HG02588 (cell line): Measurements from ENCODE around the gene MORC4.
"Not testable (repeated sequence)": the region's sequence is repeated elsewhere in the genome, so short reads cannot be mapped to it uniquely, and the experiment has no call there.

Experiments
- ATAC-seq: cut with Tn5 transposase; IDR thresholded peaks from one replicate; pipeline ENCODE4 v1.9.1; 2021; ENCODE audit warnings: mild to moderate bottlenecking, moderate library complexity; ENCODE audit not compliant: unreplicated experiment

Gene MORC4

DNA sequence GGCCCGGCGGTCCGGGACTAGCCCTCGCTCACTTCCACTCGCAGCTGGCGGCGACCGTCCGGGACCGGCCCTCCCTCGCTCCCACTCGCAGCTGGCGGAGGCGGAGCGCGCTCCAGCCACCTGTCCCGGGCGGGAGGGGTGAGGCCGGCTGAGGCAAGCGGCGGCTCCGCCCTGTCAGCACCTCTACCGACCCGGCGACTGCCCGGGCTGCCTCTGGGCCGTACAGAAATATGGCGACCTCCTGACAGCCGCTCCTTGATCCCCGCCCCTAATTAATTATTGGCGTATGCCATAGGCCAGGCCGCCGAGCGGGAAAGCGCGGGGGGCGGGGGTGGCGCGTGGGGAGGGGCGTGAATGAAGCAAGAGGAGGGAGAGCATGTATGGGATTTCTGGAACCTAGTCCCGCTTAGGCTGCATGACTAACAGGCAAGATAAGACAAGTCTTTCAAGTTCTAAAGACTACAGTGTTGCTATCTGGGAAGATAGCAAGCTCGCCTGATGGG, at the start of gene MORC4:
Gene MORC4 (minus strand): TSS at position 200 of the 503 bp plus-strand sequence. CDS start 243 bp downstream, outside the sequence.
- peak; percentile 85 for ATAC-seq

DNA sequence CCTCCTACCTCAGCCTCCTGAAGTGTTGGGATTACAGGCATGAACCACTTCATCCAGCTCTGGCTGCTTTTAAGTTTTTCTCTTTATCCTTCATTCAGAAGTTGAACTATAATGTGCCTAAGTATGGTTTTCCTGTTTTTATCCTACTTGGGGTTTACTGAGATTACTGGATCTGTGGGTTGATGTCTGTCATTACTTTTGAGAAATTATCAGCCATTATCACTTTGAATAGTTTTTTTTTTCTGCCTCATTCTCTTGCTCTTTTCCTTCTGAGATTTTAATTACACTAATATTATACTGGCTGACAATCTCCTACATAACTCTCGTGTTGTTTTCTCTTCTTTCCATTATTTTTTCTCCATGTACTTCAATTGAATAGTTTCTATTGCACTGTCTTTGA, 47.6 kb upstream of the MORC4 start:
- ATAC-seq = no peak

DNA sequence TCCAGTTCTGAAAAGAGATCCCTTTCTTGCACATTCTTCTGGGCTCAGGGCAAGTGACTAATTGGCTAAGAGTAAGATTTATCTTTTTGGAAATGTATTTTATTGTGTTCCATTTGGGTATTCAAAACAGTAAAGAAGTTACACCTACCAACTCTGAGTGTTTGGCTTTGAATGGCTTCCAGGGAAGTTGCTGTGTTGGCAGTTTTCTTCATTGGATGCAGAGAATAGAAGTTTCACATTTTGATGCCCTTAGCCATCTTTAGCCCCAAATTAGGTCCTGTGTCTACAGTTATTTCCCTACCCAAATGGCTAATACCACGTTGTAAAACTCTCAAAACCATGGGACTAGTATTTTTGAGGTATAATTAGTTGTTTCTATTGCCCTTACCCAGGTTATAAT, 29.7 kb upstream of the MORC4 start:
- ATAC-seq = no peak

DNA sequence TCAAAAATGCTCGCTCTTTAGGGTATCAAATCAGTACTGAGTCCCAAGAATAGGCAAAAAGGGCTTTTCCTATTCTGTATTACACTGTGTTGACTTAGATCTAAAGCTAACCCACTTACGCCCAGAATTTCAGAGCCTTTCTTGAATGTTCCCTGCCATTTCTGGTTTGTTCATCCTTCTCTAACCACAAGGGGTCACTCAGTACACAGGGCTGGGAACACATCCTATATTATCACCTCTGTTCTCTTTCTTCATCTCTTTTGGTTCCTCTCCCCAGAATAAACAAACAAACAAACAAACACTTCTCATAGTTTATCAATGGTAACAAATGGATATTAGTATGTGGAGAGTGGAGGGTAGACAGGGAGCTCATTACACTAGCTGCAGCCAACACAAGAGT, 25.5 kb upstream of the MORC4 start:
- ATAC-seq = no peak

DNA sequence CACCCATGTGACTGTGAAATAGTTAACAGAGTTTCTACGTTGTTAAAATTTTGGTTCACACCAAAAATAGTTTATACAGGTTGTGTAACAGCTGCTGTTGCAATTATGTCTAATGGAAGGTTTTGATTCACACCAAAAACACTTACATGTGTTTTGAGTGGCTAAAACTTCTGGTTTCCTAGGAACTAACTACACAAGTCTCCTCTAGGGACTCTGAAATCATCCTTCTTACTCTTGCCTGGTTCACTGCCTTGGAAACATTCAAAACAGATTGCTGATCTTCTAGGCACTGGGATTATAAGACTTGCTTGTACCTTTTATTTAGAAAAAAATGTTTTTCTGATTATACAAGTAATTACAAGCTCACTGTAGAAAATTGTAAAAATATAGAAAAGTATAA, 14.9 kb upstream of the MORC4 start:
- ATAC-seq = no peak

DNA sequence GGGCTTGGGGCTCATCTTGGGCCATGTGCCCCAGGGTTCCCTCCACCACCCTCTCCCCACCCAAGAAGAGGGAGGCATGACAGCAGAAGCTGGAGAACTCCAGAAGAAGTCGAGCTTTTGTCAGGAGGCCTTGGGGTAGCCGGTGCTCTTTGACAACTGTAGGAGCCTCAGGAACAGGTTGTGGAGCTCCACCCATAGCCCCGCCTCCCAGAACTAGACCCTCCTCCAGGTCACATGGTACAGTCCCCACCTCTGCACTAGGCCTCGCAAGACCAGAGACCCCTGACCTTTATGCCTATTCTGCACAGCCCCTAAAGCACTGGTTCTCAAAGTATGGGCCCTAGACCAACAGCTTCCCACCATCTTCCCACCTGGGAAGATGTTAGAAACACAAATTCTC, 8.0 kb upstream of the MORC4 start:
- no peak for ATAC-seq

DNA sequence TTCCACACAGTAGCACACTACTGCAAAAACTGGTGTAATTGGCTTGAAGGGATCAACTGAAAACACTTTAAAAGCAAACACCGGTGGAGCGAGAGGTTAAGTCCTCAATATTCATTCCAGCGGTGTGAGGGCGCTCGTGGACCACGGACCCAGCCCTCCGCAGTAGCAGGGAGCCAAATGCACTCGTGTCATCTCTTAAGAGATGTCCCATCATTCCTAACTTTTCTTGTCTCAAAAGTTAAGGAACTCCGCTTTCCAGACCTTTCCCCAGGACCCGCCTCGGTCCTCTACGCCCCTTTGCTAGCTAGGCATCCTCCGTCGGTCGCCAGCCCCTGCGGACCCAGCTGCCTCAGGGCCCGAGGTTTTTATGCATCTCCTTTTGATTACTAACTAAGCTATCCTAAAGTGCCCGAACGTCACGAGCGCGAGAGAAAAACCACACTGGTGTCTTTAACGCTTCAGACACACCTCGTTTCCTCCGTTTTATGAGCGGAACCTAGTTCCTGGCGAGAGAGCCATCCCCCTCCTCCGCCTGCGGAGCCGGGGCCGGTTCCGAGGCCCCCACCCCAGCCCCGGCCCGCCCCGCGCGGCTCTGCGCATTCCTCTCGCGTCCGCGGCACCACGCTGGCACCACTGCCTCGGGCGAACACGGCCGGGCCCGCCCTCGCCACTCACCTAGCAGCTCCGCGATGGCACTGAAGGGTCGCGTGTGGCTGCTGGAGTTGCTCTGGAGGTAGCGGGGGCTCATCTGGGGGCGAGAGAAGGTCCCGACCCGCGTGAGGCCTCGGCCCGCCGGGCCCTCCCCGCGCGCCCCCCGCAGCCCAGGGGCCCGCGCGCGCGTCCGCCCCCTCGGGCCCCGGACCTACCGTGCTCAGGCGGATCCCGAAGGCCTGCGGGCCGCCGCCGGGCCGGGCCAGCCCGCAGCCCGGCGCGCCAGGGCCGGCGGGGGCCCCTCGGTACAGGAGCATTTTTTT, 723 bp downstream of the MORC4 start:
- ATAC-seq = peak; percentile 23

DNA sequence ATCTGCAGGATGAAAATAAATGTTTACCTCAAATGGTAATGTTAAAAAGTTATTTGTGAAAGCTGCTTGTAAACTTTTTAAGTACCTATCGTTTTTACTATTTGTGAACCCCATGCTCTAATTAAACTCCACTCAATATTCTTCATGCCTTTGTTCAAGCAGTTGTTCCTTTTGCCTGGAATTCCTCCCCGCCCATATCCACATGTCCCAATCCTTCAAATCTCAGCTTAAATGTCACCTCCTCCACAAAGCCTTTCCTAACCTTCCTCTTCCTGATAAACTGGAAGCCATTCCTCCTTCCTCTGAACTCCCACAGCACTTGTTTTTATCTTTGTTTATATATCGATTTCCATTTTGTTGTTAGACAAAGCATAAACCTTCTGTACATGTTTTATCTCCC, 2.4 kb downstream of the MORC4 start:
- no peak for ATAC-seq

DNA sequence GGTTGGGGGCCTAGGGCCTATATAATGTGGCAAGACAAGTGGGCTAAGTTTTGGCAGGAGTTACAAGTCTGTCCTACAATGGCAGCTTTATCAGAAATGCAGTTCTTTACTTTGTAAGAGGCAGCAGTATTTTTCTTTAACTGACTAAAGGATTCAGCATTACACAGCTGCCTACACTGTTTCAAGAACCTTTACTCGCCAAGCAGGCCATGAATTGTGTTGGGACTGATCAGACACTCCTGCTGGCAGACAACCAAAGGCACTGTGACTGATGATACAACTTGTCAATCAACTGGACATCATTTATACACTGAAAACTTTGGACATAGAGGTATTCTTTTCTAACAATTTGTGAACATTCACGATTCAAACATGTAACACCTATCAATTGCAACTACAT, 4.3 kb downstream of the MORC4 start:
- no peak for ATAC-seq

DNA sequence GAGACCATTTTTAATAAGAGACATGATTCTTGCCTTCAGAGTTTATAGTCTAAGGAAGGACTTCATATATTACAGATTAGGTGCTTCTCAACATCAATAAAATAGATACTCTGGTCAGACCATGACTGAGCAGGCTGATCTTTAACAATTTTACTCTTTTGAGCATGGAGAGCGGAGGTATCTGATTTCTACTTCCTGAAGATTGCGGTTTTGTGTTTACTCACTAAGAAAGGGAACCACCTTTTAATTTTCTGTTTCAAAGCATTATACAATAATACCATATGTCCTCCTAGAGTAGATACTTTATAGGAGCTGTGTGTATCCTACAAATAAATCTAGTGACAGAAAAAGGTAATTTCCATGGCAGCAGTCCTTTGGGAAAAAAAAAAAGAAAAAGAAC, 12.5 kb downstream of the MORC4 start:
- ATAC-seq = no peak

DNA sequence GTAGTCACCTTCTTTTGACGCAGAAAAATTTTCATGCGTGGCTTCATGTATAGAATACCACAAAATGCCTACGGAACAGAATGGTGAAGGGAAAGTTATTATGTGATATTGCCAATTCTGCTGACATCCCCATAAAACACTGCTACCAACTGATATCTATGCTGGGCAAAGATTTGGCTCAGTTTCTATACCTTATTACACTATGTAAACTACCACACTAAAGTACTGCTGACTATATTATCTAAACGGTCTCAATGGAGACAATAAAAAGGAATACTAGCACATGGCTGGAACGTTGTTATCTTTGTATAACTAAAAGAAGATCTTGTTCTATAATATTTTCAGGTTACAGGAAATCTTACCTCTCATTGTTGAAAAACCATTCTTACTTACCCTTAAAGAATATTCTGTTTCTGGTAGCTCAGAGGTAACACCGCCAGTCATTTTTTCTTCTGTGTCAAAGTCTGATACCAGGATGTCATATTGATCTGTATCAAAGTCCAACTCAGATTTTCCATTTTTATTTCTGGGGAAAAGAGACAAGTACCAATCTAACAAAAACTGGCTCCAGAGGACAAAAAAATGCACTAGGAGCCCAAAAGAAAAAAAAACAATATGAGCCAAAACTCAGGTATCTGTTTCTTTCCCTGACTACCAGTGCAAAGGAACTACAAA, 18.9 kb downstream of the MORC4 start:
- no peak for ATAC-seq

DNA sequence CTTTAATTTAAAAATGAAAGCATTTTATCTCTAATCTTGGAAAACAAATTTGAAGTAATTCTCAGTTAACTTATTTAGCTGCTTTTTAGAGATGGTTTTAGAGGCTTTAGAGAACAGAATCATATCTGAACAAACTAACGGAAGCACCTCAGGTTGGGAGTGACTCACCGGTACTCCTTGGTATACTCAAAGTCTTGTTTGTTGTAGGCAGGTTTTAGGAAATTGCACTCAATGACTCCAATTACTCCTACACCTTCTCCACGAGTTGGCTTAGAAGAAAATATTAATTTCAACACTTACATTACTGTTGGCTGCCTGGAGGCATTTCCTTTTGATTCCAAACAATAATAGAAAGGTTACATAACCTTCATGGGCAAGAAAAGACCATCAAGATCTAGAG, 23.6 kb downstream of the MORC4 start:
- no peak for ATAC-seq

DNA sequence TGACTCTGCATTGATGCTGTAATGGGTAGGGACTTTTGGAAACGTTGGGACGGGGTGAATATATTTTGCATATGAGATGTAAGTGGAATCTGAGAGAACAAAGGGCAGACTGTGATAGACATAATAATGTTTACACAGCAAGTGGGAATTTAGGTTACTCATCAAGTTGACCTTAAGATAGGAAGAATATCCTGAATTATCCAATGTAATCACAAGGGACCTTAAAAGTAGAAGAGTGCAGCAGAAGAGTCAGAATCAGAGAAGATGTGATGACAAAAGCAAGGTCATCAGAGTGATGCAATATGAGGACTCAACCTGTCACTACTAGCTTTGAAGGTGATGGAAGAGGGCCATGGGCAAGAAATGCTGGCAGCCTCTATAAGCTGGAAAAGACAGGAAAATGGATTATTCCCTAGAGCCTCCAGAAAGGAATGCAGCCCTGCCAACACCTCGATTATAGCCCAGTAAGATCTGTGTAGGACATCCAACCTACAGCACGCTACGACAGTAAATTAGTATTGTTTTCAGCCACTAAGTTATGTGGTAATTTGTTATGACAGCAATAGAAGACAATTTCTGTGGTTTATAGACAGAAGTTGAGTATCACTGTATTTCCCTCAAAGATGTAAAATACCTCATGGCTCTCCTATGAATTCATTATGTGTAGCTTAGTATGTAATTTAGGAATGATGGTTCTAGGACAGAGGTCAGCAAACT, 26.4 kb downstream of the MORC4 start:
- ATAC-seq = no peak

DNA sequence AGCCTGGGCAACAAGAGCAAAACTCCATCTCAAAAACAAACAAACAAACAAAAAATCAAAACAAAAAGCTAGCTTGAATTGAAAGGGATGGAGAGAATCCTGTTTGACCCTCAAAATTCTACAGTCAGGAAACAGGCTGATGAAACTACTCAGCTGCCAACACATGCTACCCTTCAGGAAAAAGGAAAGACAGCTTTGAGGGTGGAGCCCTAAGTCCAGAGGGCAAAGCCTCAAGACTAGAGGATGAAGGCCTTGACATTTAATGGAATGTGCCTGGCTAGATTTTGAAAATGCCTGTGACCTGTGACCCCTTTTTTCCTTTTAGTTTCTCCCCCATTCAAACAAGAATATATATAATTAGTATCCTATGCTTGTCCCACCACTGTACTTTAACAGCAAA, 27.1 kb downstream of the MORC4 start:
- no peak for ATAC-seq

DNA sequence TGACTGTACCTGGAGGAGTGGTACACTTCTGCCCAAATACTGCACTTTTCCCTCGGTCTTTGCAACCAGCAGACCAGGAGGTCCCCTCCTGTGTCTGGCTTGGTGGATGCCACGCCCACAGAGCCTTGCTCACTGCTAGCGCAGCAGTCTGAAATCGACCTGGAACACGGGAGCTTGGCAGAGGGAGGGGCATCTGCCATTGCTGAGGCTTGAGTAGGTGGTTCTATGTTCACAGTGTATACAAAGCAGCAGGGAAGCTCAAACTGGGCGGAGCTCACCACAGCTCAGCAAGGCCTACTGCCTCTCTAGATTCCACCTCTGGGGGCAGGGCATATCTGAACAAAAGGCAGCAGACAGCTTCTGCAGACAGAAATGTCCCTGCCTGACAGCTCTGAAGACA, 33.5 kb downstream of the MORC4 start:
- not testable (repeated sequence) for ATAC-seq

DNA sequence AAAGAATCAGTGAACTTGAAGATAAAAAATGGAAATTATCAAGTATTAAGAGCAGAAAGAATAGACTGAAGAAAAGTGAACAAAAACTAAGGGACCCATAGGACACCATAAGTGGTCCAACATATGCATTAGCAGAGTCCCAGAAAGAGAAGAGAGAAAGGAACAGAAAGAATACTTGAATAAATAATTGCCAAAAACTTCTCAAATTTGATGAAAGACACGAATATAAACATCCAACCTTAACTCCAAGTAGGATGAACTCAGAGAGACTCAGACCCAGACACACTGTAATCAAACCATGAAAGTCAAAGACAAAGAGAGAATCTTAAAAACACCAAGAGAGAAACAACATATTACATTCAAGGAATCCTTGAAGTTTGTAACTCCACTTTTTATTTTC, 35.7 kb downstream of the MORC4 start:
- no peak for ATAC-seq

DNA sequence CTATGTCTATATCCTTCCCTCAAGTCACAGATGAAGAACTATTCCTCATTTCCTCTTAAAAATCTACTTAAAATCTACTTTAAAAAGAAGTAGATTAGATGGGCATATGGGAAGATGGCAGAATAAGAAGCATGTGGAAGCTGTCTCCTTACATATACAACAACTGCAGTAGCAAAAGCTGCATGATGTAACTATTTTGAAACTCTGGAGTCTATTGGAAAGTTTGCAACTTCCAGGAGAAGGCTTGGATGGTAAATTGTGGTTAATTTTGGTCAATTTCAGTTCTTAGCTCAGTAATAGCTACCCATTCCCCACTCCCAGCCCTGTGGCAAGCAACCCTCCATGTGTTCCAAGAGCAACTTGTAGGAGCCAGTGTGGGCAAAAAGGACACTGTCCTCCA, 36.9 kb downstream of the MORC4 start:
- ATAC-seq = no peak

DNA sequence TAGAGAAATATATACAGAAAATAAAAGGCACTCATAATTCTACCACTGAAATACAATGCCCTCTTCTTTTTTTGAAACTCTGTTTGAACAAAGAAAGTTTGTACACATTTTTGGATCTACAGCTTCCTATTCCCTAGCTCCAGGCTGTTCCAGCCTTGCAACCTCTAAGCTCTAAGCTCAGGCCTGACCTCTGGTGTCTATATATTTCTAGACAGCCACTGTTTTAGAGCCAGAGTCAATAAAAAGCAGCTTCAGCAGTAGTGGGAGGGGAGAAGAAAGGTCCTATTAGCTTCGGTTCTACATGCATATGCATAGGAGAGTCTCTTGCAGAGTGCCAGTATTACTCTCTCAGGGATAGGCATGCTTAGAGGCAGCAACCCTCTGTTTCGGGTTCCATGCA, 40.1 kb downstream of the MORC4 start:
- no peak for ATAC-seq

DNA sequence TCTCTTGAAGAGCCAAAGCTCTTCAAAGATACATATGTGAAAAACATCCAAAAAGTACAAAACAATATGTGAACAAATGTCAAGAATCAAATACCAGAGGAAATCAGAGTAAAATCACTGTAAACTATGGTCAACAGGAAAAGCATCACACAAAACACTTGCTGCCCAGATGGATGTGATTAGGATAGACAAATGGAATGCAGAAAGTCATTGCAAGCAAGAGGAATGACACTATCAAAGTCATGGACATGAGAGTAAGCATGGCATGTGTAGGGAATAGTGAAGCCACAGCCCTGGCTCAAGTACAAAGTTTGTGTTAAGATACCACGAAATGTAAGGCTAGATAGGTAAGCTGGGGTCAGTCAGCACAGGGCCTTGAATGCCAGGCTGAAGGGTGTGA, 42.2 kb downstream of the MORC4 start:
- ATAC-seq = no peak

DNA sequence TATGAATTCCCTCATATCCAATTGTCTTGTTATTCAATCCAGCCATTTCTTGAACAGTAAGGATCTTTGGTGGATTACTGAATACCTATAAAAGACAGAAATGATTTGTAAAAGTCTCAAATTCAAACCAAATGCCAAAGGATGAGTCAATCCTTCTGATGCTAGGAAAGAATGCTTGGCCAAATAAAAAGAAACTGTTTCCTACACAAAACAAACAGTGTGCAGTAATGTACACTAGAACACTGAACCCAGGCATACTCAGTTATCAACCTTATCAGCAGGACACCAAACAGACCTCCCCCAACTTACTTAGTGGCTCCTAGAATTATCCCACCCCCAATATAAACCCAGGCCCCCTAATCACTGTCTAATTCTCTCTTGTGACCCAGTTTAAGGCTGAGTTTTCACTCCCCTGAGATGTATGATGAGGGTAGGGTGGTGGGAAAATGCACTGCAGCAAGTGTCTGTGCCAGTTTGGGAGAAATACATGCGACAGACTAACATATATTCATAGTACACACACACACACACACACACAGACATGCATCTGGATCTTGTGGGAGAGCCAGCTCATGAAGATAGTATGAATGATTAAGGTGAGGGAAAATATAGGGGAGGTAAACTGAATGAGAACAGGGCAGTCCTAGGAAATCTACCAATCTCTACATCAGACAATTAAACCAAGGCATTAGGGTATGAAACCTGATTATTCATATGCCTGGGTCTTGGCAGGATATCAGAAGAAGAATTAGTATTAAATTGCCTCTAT, 44.8 kb downstream of the MORC4 start:
- ATAC-seq = no peak

DNA sequence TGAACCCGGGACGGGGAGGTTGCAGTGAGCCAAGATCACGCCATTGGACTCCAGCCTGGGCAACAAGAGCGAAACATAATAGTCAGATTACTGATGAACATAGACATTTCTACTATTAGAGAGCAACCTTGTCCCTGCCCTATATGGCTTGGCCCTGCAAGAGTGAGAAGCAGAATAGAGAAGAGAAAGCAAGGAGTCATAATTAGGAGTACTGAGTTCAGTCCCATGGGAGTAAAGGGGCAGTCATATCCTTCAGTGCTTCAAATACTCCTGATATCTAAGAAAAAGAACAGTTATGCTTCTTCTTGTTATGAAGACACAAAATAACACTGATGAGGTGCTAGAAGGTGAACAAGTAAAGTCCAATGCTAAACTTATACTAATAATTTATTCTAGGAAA, 46.0 kb downstream of the MORC4 start:
- no peak for ATAC-seq
